K562 (cell line): ENCODE results near the gene ZNF385D.

Experiments
- AFF4 ChIP-seq: sonication (generic); formaldehyde crosslinking; IDR thresholded peaks from 2 replicates; pipeline ENCODE4 v1.8.0; 2023; ENCODE audit warnings: mild to moderate bottlenecking, missing genetic modification reagents
- HDGF ChIP-seq: fragments of 450-650 bp; IDR thresholded peaks from 2 replicates; pipeline ENCODE4 v1.6.1; 2016
- NFE2L1 ChIP-seq: fragments of 450-650 bp; IDR thresholded peaks from 2 replicates; pipeline ENCODE4 v1.6.1; 2016; ENCODE audit warnings: missing genetic modification characterization, low read depth, mild to moderate bottlenecking, missing compliant biosample characterization, moderate library complexity, borderline replicate concordance
- SLC30A9 ChIP-seq: fragments of 250-450 bp; sonication (Bioruptor Pico); IDR thresholded peaks from 2 replicates; pipeline ENCODE4 v1.8.0; 2022; ENCODE audit warnings: mild to moderate bottlenecking, moderate library complexity
- TEAD4 ChIP-seq, 2 experiments: sonication (generic) in 1 of 2; formaldehyde crosslinking in 1 of 2; IDR thresholded peaks; 2 replicates each; pipeline versions ENCODE4 v1.6.1 to v1.8.0; 2012 to 2022; ENCODE audit warnings: borderline replicate concordance in 1 of 2, inconsistent platforms in 1 of 2, low read length in 1 of 2, mild to moderate bottlenecking in 1 of 2, missing genetic modification reagents in 1 of 2
- U2AF2 ChIP-seq: fragments of 200-400 bp; formaldehyde crosslinking; optimal IDR thresholded peaks from 2 replicates; pipeline ENCODE3; 2017; ENCODE audit warnings: low read depth, mild to moderate bottlenecking, low read length
- ZBED1 ChIP-seq: IDR thresholded peaks from 2 replicates; pipeline ENCODE4 v1.6.1; 2014
- TF ChIP-seq, protein P1 (sequence below): sonication (generic); formaldehyde crosslinking; IDR thresholded peaks from 2 replicates; pipeline ENCODE4 v1.9.0; 2022; ENCODE audit warnings: mild to moderate bottlenecking, missing genetic modification reagents
- TF ChIP-seq, protein P2 (sequence below): fragments of 250-450 bp; sonication (Bioruptor Pico); IDR thresholded peaks from 2 replicates; pipeline ENCODE4 v1.5.1; 2021; ENCODE audit warnings: mild to moderate bottlenecking

GRCh38 chr3:21466476-21466875, 284.5 kb downstream of the ZNF385D start:
- TF ChIP-seq SLC30A9 (CRISPR knock-in tag) (no peak), U2AF2 (no peak), ZBED1 (no peak), NFE2L1 (tag) (no peak), AFF4 (CRISPR knock-in tag) (no peak), HDGF (no peak), TEAD4 (IDR thresholded peaks at IDR 0.05; ENCODE audit: low read length) (no peak), TEAD4 (CRISPR knock-in tag; IDR thresholded peaks at IDR 0.05; ENCODE audit: borderline replicate concordance) (no peak)
- TF ChIP-seq, protein P1, sequence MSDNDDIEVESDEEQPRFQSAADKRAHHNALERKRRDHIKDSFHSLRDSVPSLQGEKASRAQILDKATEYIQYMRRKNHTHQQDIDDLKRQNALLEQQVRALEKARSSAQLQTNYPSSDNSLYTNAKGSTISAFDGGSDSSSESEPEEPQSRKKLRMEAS (CRISPR knock-in tag): no peak
- TF ChIP-seq, protein P2, sequence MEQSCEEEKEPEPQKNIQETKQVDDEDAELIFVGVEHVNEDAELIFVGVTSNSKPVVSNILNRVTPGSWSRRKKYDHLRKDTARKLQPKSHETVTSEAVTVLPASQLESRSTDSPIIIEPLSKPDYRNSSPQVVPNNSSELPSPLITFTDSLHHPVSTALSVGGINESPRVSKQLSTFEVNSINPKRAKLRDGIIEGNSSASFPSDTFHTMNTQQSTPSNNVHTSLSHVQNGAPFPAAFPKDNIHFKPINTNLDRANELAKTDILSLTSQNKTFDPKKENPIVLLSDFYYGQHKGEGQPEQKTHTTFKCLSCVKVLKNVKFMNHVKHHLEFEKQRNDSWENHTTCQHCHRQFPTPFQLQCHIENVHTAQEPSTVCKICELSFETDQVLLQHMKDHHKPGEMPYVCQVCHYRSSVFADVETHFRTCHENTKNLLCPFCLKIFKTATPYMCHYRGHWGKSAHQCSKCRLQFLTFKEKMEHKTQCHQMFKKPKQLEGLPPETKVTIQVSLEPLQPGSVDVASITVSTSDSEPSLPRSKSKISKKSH (CRISPR knock-in tag): no peak
